Hepatocyte (in vitro differentiated cells): ENCODE data around the gene NOP53. TPM values are rescaled to one million over a fixed set of nuclear protein-coding genes. Genes with fewer than 3 reads are reported as not detected.

Experiments used
- DNase-seq: peaks from one replicate; pipeline ENCODE4 v3.0.0-alpha.2; 2016; ENCODE audit warnings: low spot score
- H2AFZ ChIP-seq: fragments of 200-600 bp; sonication (generic); 2 replicates; pipeline ENCODE4 v1.6.0; 2016; ENCODE audit warnings: antibody characterized with exemption, mild to moderate bottlenecking
- H3K27ac ChIP-seq: fragments of 200-600 bp; sonication (generic); 2 replicates; pipeline ENCODE4 v1.5.1; 2016; ENCODE audit warnings: mild to moderate bottlenecking
- H3K27me3 ChIP-seq: fragments of 200-600 bp; sonication (generic); 2 replicates; pipeline ENCODE4 v1.6.1; 2016
- H3K36me3 ChIP-seq: fragments of 200-600 bp; sonication (generic); replicated peaks from 2 replicates; pipeline ENCODE4 v1.5.1; 2016; ENCODE audit warnings: low read depth; ENCODE audit not compliant: insufficient read depth
- H3K4me1 ChIP-seq: fragments of 200-600 bp; sonication (generic); 2 replicates; pipeline ENCODE4 v1.5.1; 2016; ENCODE audit warnings: mild to moderate bottlenecking, moderate library complexity; ENCODE audit not compliant: insufficient read depth
- H3K4me2 ChIP-seq: fragments of 200-600 bp; sonication (generic); 2 replicates; pipeline ENCODE4 v1.6.0; 2016
- H3K4me3 ChIP-seq: fragments of 200-600 bp; sonication (generic); 2 replicates; pipeline ENCODE4 v1.5.1; 2016; ENCODE audit warnings: mild to moderate bottlenecking
- H3K79me2 ChIP-seq: fragments of 200-600 bp; sonication (generic); 2 replicates; pipeline ENCODE4 v1.6.0; 2017; ENCODE audit warnings: mild to moderate bottlenecking
- H3K9me2 ChIP-seq: fragments of 200-600 bp; sonication (generic); replicated peaks from 2 replicates; pipeline ENCODE4 v1.6.0; 2017; ENCODE audit warnings: mild to moderate bottlenecking; ENCODE audit not compliant: insufficient read depth
- H3K9me3 ChIP-seq: fragments of 200-600 bp; sonication (generic); 2 replicates; pipeline ENCODE4 v1.5.1; 2016; ENCODE audit warnings: low read depth, mild to moderate bottlenecking
- H4K20me1 ChIP-seq: fragments of 200-600 bp; sonication (generic); 2 replicates; pipeline ENCODE4 v1.6.0; 2016; ENCODE audit warnings: mild to moderate bottlenecking; ENCODE audit not compliant: insufficient read depth, poor library complexity, severe bottlenecking
- EZH2 ChIP-seq: fragments of 200-600 bp; sonication (generic); IDR thresholded peaks from 2 replicates; pipeline ENCODE4 v1.6.1; 2016; ENCODE audit warnings: antibody characterized with exemption, mild to moderate bottlenecking, borderline replicate concordance
- EZH2phosphoT487 ChIP-seq: fragments of 200-600 bp; sonication (generic); IDR thresholded peaks from one replicate; pipeline ENCODE4 v1.6.1; 2018; ENCODE audit warnings: antibody characterized with exemption, mild to moderate bottlenecking, low read depth, moderate library complexity; ENCODE audit not compliant: unreplicated experiment, severe bottlenecking
- WGBS: methylation state at CpG from one replicate; pipeline ENCODE4 v1.1.6; 2016; ENCODE audit warnings: low lambda C conversion rate; ENCODE audit errors: missing lambda C conversion rate; 5-methylcytosine and 5-hydroxymethylcytosine counted together
- polyA plus RNA-seq: library from polyadenylated mRNA; unstranded; fragments of >200 nt; fragmentation: Nextera tagmentation; extraction: Ambion mirVana; gene quantifications from 2 replicates; pipeline ENCODE4 v1.2.1, GENCODE V29; 2016
- total RNA-seq: library from RNA; depleted of rRNA; stranded (reverse); fragments of >200 nt; gene quantifications from 2 replicates; pipeline ENCODE4 v1.2.3, GENCODE V29; 2014
- TF ChIP-seq, protein P1 (sequence below): fragments of 200-600 bp; sonication (generic); IDR thresholded peaks from 2 replicates; pipeline ENCODE4 v1.5.1; 2016; ENCODE audit warnings: antibody characterized with exemption, mild to moderate bottlenecking; ENCODE audit not compliant: poor library complexity

Gene NOP53
- total and polyA plus RNA-seq, 2 experiments from 2014 or later = 93.3 to 96.7 TPM

DNA sequence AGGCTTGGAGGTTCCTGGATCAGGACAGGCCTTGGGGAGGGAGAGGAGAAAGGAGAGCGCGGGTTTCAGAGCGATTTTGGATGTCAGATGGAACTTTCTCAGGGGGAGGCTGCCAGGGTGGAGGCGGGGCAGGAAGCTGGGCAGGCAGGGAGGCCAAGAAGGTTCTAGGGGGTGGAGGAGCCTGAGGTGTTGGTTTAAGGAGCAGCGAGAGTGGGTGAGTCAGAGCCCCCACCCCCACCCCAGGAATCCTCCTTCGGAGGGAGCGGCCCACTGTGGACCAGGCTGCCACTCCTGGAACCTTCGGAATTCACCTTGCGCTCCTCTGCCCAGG is 15.9 kb upstream of the NOP53 start:
- no peak overlapping the region for H3K4me3 ChIP-seq
- H3K79me2 ChIP-seq = peaks cover 4% of the 10 kb centered on the region
- no peak overlapping the region for H2AFZ ChIP-seq
- H3K9me3 ChIP-seq = no peaks in the 10 kb centered on the region
- peak overlapping the region; percentile 74 for H3K4me2 ChIP-seq
- H3K36me3 ChIP-seq = no peaks in the 10 kb centered on the region
- H3K27ac ChIP-seq = peak overlapping the region; percentile 93
- WGBS = 19% methylated on average over 7 of the region's 9 CpGs
- no peak for TF ChIP-seq EZH2phosphoT487
- no peak for TF ChIP-seq EZH2
- TF ChIP-seq, protein P1, sequence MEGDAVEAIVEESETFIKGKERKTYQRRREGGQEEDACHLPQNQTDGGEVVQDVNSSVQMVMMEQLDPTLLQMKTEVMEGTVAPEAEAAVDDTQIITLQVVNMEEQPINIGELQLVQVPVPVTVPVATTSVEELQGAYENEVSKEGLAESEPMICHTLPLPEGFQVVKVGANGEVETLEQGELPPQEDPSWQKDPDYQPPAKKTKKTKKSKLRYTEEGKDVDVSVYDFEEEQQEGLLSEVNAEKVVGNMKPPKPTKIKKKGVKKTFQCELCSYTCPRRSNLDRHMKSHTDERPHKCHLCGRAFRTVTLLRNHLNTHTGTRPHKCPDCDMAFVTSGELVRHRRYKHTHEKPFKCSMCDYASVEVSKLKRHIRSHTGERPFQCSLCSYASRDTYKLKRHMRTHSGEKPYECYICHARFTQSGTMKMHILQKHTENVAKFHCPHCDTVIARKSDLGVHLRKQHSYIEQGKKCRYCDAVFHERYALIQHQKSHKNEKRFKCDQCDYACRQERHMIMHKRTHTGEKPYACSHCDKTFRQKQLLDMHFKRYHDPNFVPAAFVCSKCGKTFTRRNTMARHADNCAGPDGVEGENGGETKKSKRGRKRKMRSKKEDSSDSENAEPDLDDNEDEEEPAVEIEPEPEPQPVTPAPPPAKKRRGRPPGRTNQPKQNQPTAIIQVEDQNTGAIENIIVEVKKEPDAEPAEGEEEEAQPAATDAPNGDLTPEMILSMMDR = no peak
- peaks cover 17% of the 10 kb centered on the region for H3K4me1 ChIP-seq
- no peaks in the 10 kb centered on the region for H4K20me1 ChIP-seq
- no peaks in the 10 kb centered on the region for H3K9me2 ChIP-seq
- DNase-seq = peak; percentile 87
- no peaks in the 10 kb centered on the region for H3K27me3 ChIP-seq

DNA sequence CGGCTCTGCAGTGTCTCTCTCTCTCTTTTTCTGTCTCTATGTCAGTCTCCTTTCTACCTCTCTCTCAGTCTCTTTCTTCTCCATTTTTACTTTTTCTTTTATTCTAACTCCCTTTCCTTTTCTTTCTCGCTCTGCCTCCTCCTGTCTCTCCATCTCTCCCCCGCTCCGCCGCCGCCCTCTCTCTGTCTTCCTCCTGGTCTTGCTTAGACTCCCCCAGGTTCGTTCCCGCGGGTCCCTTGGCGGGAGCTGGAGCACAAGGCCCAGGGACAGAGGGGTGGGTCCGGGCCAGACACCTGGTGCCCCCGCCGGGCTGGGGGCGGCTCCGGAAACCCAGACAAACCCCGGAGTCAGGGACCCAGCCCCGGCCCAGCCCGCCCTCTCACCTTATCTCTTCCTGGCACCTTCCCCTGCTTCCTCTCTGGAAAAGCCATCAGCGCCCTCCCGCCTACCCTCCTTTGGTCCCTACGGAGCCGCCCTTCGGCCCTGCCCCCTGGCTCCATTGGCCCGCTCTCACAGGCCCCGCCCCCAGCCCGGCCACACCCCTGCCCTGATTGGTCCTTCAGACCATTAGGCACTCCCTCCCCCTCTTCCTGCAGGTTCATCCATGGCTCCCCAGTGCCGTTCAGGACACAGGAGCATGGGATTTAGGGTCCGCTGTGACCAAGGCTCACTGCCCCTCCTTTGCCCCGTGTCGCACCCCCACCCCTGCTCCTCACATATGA is 15.4 kb upstream of the NOP53 start:
- Histone ChIP-seq H3K4me3 (no peak overlapping the region), H3K27ac (peak overlapping the region; percentile 93), H2AFZ (no peak overlapping the region), H3K4me1 (peaks cover 17% of the 10 kb centered on the region), H3K27me3 (no peaks in the 10 kb centered on the region), H3K9me3 (no peaks in the 10 kb centered on the region), H3K9me2 (no peaks in the 10 kb centered on the region), H4K20me1 (no peaks in the 10 kb centered on the region), H3K4me2 (peak overlapping the region; percentile 74), H3K36me3 (no peaks in the 10 kb centered on the region), H3K79me2 (peaks cover 3% of the 10 kb centered on the region)
- DNase-seq = peak; percentile 84
- TF ChIP-seq EZH2phosphoT487 (no peak), EZH2 (no peak)
- TF ChIP-seq, protein P1 = no peak
- 34% methylated on average over 11 of the region's 30 CpGs for WGBS

DNA sequence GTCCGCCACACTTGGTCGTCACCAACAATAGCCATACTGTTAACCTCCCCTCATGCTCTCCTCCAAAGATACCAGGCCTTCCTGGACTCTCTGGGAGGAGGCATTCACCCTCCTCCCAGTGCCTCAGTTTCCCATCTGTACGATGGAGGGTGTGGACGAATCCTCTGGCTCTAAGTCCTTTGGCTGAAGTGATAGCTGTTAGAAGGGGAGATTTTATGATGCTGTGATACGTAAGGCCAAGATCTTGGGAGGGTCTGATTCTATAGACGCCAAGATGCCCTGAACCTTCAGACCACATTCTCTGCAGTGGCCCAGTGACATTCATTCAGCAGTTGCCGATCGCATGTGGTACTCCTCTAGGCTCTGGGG is 14.8 kb upstream of the NOP53 start:
- H3K9me2 ChIP-seq = no peaks in the 10 kb centered on the region
- DNase-seq = no peak
- peak overlapping the region; percentile 93 for H3K27ac ChIP-seq
- no peaks in the 10 kb centered on the region for H3K27me3 ChIP-seq
- H2AFZ ChIP-seq = no peak overlapping the region
- H3K4me2 ChIP-seq = peak overlapping the region; percentile 74
- no peaks in the 10 kb centered on the region for H4K20me1 ChIP-seq
- 98% methylated on average over 8 of the region's 8 CpGs for WGBS
- H3K4me1 ChIP-seq = peaks cover 17% of the 10 kb centered on the region
- peaks cover 3% of the 10 kb centered on the region for H3K79me2 ChIP-seq
- H3K36me3 ChIP-seq = no peaks in the 10 kb centered on the region
- H3K9me3 ChIP-seq = no peaks in the 10 kb centered on the region
- TF ChIP-seq, protein P1 = no peak
- no peak for TF ChIP-seq EZH2phosphoT487
- TF ChIP-seq EZH2 = no peak
- no peak overlapping the region for H3K4me3 ChIP-seq
